ENCODE results near the gene CELA1.
"Not testable (repeated sequence)": the region's sequence is repeated elsewhere in the genome, so short reads cannot be mapped to it uniquely, and the experiment has no call there.

The CELA1 gene

DNA sequence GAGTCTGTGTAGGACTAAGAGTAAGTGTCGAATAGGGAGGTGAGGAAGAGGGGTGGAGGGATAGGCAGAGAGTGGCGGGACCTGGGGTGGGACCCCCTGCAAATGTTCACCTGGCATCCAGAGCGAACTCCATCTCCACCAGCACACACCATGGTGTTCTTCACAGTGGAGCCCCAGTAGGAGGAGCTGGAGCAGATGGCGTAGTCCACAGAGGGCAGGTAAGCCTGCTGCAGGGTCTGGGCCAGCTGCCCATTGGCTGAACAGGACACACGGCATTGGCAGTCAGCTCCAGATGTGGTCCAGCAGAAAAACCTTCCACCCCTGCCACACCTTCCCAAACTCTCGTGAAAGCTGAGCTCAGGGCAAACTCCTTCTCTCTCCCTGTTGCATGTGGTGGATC is 6.7 kb downstream of the CELA1 start:
- TF ChIP-seq YY1 (IDR thresholded peaks at IDR 0.05; ENCODE audit: insufficient read depth, insufficient read length) (no peak), ZNF274 (IDR thresholded peaks at IDR 0.05; ENCODE audit: low read depth, low read length) (no peak), SUZ12 (IDR thresholded peaks at IDR 0.05; ENCODE audit: extremely low read depth, insufficient read depth, insufficient read length) (no peak)
- Histone ChIP-seq H3K4me3 (ENCODE audit: insufficient read length, low read depth) (no peak overlapping the region), H3K27me3 (ENCODE audit: insufficient read depth, insufficient read length) (no peaks in the 10 kb centered on the region), H3K36me3 (ENCODE audit: insufficient read depth, insufficient read length, low read length) (no peaks in the 10 kb centered on the region), H3K9me3 (ENCODE audit: insufficient read depth, low read length) (no peaks in the 10 kb centered on the region), H3K4me1 (ENCODE audit: insufficient read depth, insufficient read length) (peaks cover 4% of the 10 kb centered on the region), H3K9ac (ENCODE audit: insufficient read length, low read depth) (no peak overlapping the region)
- no peak for DNase-seq (ENCODE audit: low read depth, low spot score)

DNA sequence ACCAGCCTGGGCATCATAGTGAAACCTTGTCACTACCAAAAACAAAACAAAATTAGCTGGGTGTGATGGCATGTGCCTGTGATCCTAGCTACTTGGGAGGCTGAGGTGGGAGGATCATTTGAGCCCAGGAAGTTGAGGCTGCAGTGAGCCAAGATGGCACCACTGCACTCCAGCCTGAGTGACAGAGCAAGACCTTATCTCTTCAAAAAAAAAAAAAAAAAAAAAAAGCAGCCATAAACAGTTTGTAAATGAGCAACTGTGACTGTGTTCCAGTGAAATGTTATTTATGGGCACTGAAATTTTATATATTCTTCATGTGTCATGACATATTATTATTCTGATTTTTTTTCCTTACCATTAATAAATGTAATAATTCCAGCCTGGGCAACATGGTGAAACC is 9.1 kb downstream of the CELA1 start:
- H3K4me1 ChIP-seq (ENCODE audit: insufficient read depth, insufficient read length); H3K36me3 ChIP-seq (ENCODE audit: insufficient read depth, insufficient read length, low read length): not testable (repeated sequence)

DNA sequence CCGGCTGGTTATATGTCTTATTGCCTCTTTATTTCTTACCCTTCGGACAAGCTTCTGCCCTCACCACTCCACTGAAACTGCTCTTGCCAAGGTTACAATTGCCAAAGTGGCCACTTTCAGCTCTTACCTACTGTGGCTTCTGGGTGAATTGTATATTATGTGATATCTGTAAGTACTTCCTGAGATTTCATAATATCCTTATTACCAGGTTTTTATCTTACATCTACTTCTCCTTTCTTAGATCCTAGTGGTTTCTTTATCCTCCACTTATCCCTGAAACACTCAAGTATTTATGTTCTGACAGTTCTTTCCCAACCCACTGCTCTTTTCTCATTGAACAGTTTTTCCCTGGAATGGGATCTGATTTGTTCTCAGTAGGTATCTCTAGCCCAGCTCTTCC is 10.5 kb downstream of the CELA1 start:
- no peak for TF ChIP-seq ZNF274 (IDR thresholded peaks at IDR 0.05; ENCODE audit: low read depth, low read length)
- TF ChIP-seq SUZ12 (IDR thresholded peaks at IDR 0.05; ENCODE audit: extremely low read depth, insufficient read depth, insufficient read length), result no peak
- no peak for TF ChIP-seq YY1 (IDR thresholded peaks at IDR 0.05; ENCODE audit: insufficient read depth, insufficient read length)
- no peaks in the 10 kb centered on the region for H3K9me3 ChIP-seq (ENCODE audit: insufficient read depth, low read length)
- H3K27me3 ChIP-seq (ENCODE audit: insufficient read depth, insufficient read length), result no peaks in the 10 kb centered on the region
- peaks cover 4% of the 10 kb centered on the region for H3K4me1 ChIP-seq (ENCODE audit: insufficient read depth, insufficient read length)
- no peak for DNase-seq (ENCODE audit: low read depth, low spot score)
- H3K4me3 ChIP-seq (ENCODE audit: insufficient read length, low read depth), result no peak overlapping the region
- H3K36me3 ChIP-seq (ENCODE audit: insufficient read depth, insufficient read length, low read length), result no peaks in the 10 kb centered on the region
- H3K9ac ChIP-seq (ENCODE audit: insufficient read length, low read depth), result no peak overlapping the region

More for the DNA sequence above, 9.1 kb downstream of the CELA1 start:
- not testable (repeated sequence) for DNase-seq (ENCODE audit: low read depth, low spot score); H3K9ac ChIP-seq (ENCODE audit: insufficient read length, low read depth); H3K4me3 ChIP-seq (ENCODE audit: insufficient read length, low read depth); H3K27me3 ChIP-seq (ENCODE audit: insufficient read depth, insufficient read length); H3K9me3 ChIP-seq (ENCODE audit: insufficient read depth, low read length)

DNA sequence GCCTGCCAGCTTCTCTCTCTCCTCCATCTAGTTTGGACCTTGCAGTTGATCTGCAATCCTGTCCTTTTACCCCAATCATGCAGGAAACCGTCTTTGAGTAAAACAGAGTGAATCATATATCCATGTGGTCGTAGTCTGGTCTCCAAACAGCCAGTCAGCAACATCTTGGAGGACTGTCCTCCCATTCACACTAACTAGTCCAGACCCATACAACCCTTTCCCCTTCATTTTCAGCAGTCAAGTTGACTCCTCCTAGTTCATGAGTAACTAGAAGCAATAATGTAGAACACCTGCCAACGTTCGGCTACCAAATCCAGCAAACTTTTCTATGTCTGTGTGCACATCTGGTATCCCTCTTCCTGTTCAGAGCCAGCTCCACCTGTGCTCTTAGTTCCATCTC is 11.7 kb downstream of the CELA1 start:
- TF ChIP-seq YY1 (IDR thresholded peaks at IDR 0.05; ENCODE audit: insufficient read depth, insufficient read length) (no peak), ZNF274 (IDR thresholded peaks at IDR 0.05; ENCODE audit: low read depth, low read length) (no peak), SUZ12 (IDR thresholded peaks at IDR 0.05; ENCODE audit: extremely low read depth, insufficient read depth, insufficient read length) (no peak)
- no peak for DNase-seq (ENCODE audit: low read depth, low spot score)
- no peaks in the 10 kb centered on the region for H3K9me3 ChIP-seq (ENCODE audit: insufficient read depth, low read length)
- H3K9ac ChIP-seq (ENCODE audit: insufficient read length, low read depth), result no peak overlapping the region
- no peaks in the 10 kb centered on the region for H3K36me3 ChIP-seq (ENCODE audit: insufficient read depth, insufficient read length, low read length)
- H3K4me1 ChIP-seq (ENCODE audit: insufficient read depth, insufficient read length), result peaks cover 4% of the 10 kb centered on the region
- no peak overlapping the region for H3K4me3 ChIP-seq (ENCODE audit: insufficient read length, low read depth)
- H3K27me3 ChIP-seq (ENCODE audit: insufficient read depth, insufficient read length), result no peaks in the 10 kb centered on the region

DNA sequence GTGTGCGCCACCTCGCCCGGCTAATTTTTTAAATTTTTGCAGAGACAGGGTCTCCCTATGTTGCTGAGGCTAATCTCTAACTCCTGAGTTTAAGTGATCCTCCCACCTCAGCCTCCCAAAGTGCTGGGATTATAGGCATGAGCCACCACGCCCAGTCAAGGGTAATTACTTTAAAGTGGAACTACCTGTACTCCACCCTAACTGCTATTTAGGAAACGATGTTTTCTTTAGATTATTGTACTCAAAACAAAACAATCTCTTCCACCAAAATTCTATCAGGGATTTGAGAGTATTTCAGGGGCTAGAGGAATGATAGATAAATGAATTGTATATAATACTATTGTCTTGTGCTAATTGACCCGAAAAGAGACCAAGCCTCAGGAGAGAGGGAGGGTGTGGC is 12.9 kb downstream of the CELA1 start:
- no peak overlapping the region for H3K9ac ChIP-seq (ENCODE audit: insufficient read length, low read depth)
- peaks cover 8% of the 10 kb centered on the region for H3K4me1 ChIP-seq (ENCODE audit: insufficient read depth, insufficient read length)
- TF ChIP-seq SUZ12 (IDR thresholded peaks at IDR 0.05; ENCODE audit: extremely low read depth, insufficient read depth, insufficient read length), result no peak
- TF ChIP-seq YY1 (IDR thresholded peaks at IDR 0.05; ENCODE audit: insufficient read depth, insufficient read length), result no peak
- TF ChIP-seq ZNF274 (IDR thresholded peaks at IDR 0.05; ENCODE audit: low read depth, low read length), result no peak

DNA sequence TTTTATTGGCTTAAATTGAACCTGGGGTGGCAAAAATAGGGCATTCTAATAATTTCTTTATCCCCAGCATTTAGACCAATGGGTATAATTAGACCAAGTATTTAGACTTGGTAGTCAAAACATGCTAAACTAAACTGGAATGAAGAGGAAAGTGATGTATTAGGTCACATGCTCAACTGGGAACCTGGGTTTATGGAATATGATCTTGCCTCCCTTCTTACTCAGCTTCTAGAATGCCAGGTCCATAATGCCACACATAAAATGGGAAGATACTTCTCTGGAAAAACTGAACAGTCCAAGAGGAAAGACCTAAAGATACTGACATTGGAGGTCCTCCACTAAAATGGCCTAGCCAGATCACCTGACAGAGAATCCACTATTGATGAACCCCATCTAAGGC is 16.3 kb downstream of the CELA1 start:
- H3K36me3 ChIP-seq (ENCODE audit: insufficient read depth, insufficient read length, low read length), result no peaks in the 10 kb centered on the region
- no peaks in the 10 kb centered on the region for H3K9me3 ChIP-seq (ENCODE audit: insufficient read depth, low read length)
- H3K27me3 ChIP-seq (ENCODE audit: insufficient read depth, insufficient read length), result no peaks in the 10 kb centered on the region
- TF ChIP-seq ZNF274 (IDR thresholded peaks at IDR 0.05; ENCODE audit: low read depth, low read length), result no peak
- no peak for TF ChIP-seq YY1 (IDR thresholded peaks at IDR 0.05; ENCODE audit: insufficient read depth, insufficient read length)
- no peak for TF ChIP-seq SUZ12 (IDR thresholded peaks at IDR 0.05; ENCODE audit: extremely low read depth, insufficient read depth, insufficient read length)
- H3K4me1 ChIP-seq (ENCODE audit: insufficient read depth, insufficient read length), result peaks cover 8% of the 10 kb centered on the region
- H3K9ac ChIP-seq (ENCODE audit: insufficient read length, low read depth), result no peak overlapping the region
- H3K4me3 ChIP-seq (ENCODE audit: insufficient read length, low read depth), result no peak overlapping the region
- no peak for DNase-seq (ENCODE audit: low read depth, low spot score)

More for the DNA sequence above, 12.9 kb downstream of the CELA1 start:
- H3K9me3 ChIP-seq (ENCODE audit: insufficient read depth, low read length), result no peaks in the 10 kb centered on the region
- no peaks in the 10 kb centered on the region for H3K36me3 ChIP-seq (ENCODE audit: insufficient read depth, insufficient read length, low read length)
- no peaks in the 10 kb centered on the region for H3K27me3 ChIP-seq (ENCODE audit: insufficient read depth, insufficient read length)
- DNase-seq (ENCODE audit: low read depth, low spot score), result no peak
- H3K4me3 ChIP-seq (ENCODE audit: insufficient read length, low read depth), result no peak overlapping the region

DNA sequence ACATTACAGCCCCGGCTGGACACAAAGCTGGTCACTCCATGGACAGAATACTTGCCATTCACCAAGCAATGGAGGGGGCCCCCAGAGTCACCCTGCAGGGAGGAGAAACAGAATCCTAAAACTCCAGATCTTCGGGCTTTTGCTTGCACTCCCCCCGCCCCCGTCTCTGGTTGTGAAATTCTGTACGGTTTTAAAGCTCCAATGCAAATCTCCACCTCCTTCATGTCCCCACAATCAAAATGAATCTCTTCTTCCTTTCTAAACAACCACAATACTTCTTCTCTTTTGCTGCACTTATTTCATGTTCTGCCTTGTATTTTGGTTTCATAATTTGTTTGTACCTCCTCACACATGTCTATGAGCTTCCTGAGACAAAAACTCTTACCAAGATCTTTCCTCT is 16.7 kb downstream of the CELA1 start:
- Histone ChIP-seq H3K9ac (ENCODE audit: insufficient read length, low read depth) (no peak overlapping the region), H3K4me3 (ENCODE audit: insufficient read length, low read depth) (no peak overlapping the region), H3K9me3 (ENCODE audit: insufficient read depth, low read length) (no peaks in the 10 kb centered on the region), H3K4me1 (ENCODE audit: insufficient read depth, insufficient read length) (peaks cover 8% of the 10 kb centered on the region), H3K27me3 (ENCODE audit: insufficient read depth, insufficient read length) (no peaks in the 10 kb centered on the region), H3K36me3 (ENCODE audit: insufficient read depth, insufficient read length, low read length) (no peaks in the 10 kb centered on the region)
- TF ChIP-seq YY1 (IDR thresholded peaks at IDR 0.05; ENCODE audit: insufficient read depth, insufficient read length) (no peak), SUZ12 (IDR thresholded peaks at IDR 0.05; ENCODE audit: extremely low read depth, insufficient read depth, insufficient read length) (no peak), ZNF274 (IDR thresholded peaks at IDR 0.05; ENCODE audit: low read depth, low read length) (no peak)
- DNase-seq (ENCODE audit: low read depth, low spot score), result no peak

DNA sequence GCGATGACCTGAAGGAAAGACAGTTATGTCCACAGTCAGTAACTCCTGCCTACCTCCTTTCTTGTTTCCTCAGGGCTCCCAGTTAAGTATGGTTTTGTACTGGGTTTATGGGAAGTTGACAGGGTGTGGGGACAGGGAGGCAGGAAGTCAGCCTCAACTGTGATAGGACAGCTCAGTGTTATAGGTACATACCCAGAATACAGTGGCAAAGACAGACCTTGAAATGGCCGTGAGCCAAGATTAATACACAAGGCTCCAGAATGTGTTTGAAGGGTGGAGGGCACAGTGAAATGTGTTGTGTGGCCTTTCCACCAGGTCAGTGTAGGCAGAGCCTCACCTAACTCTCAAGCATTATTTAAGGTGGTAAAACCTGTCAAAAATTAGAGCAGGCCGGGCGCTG is 17.9 kb downstream of the CELA1 start:
- H3K36me3 ChIP-seq (ENCODE audit: insufficient read depth, insufficient read length, low read length), result no peaks in the 10 kb centered on the region
- no peak for DNase-seq (ENCODE audit: low read depth, low spot score)
- H3K27me3 ChIP-seq (ENCODE audit: insufficient read depth, insufficient read length), result no peaks in the 10 kb centered on the region
- no peaks in the 10 kb centered on the region for H3K9me3 ChIP-seq (ENCODE audit: insufficient read depth, low read length)
- H3K4me3 ChIP-seq (ENCODE audit: insufficient read length, low read depth), result no peak overlapping the region
- peaks cover 8% of the 10 kb centered on the region for H3K4me1 ChIP-seq (ENCODE audit: insufficient read depth, insufficient read length)
- TF ChIP-seq ZNF274 (IDR thresholded peaks at IDR 0.05; ENCODE audit: low read depth, low read length) (no peak), SUZ12 (IDR thresholded peaks at IDR 0.05; ENCODE audit: extremely low read depth, insufficient read depth, insufficient read length) (no peak), YY1 (IDR thresholded peaks at IDR 0.05; ENCODE audit: insufficient read depth, insufficient read length) (no peak)
- H3K9ac ChIP-seq (ENCODE audit: insufficient read length, low read depth), result no peak overlapping the region

Measured in NT2/D1 (cell line).